HCT116 (cell line): ENCODE data around the gene HIVEP2. TPM values are rescaled to one million over a fixed set of nuclear protein-coding genes. Genes with fewer than 3 reads are reported as not detected.

Experiments
- ATAC-seq: fragments of 200-7000 bp; cut with Tn5 transposase; 2 replicates; pipeline ENCODE4 v1.9.1; 2020; ENCODE audit warnings: mild to moderate bottlenecking, moderate library complexity
- BruUV-seq: library from RNA; stranded (reverse); fragments of 400-500 nt; replicated peaks from 2 replicates; lab custom pipeline; 2021; lab: Mats Ljungman, UMichigan
- CTCF ChIA-PET: fragments of 300-600 bp; sonication (Branson Sonifier 250); formaldehyde crosslinking; loops from one replicate; lab custom pipeline; 2021; ENCODE audit warnings: antibody characterized with exemption; lab: Charles Lee
- POLR2A ChIA-PET: fragments of 300-600, 350-600 bp; sonication (Branson Sonifier 250); formaldehyde crosslinking; loops from one replicate; lab custom pipeline; 2021; ENCODE audit warnings: antibody characterized with exemption; lab: Charles Lee
- RAD21 ChIA-PET, 2 experiments: fragments of 300-600 bp; sonication (Branson Sonifier 250); formaldehyde crosslinking; loops; one replicate each; lab custom pipeline; 2023; ENCODE audit warnings: low total read pairs in 2 of 2; ENCODE audit not compliant: uncharacterized antibody in 2 of 2, unreplicated experiment in 2 of 2, low non-redundant PET in 1 of 2; lab: Charles Lee
- DNase-seq: peaks from one replicate; pipeline ENCODE4 v3.0.0-alpha.2; 2010; ENCODE audit warnings: low read depth, low spot score
- H2AFZ ChIP-seq: fragments of 200-600 bp; shearing (Covaris generic), sonication (generic); 2 replicates; pipeline ENCODE4 v1.6.1; 2017; ENCODE audit warnings: low read depth, mixed run types, mixed read lengths, antibody characterized with exemption, low read length; ENCODE audit not compliant: poor library complexity, severe bottlenecking
- H3K27ac ChIP-seq: 2 replicates; pipeline ENCODE4 v1.5.1; 2012; ENCODE audit warnings: low read depth, low read length
- H3K27me3 ChIP-seq: fragments of 200-600 bp; sonication (generic); 2 replicates; pipeline ENCODE4 v1.6.1; 2016; ENCODE audit warnings: mixed run types, low read length, mixed read lengths; ENCODE audit not compliant: insufficient read depth
- H3K36me3 ChIP-seq, 2 experiments: fragments of 200-500 bp in 1 of 2; fragments of 200-600 bp in 1 of 2; sonication (Bioruptor generic) in 1 of 2; sonication (generic) in 1 of 2; 2 replicates each; pipeline versions ENCODE4 v1.5.1 to v1.6.1; 2014 to 2016; ENCODE audit warnings: low read length in 2 of 2, inconsistent platforms in 1 of 2, mixed read lengths in 1 of 2, mixed run types in 1 of 2; ENCODE audit not compliant: insufficient read depth in 2 of 2, control insufficient read depth in 1 of 2
- H3K4me1 ChIP-seq, 2 experiments: fragments of 200-600 bp in 1 of 2; sonication (generic) in 1 of 2; 2 replicates each; pipeline versions ENCODE4 v1.5.1 to v1.6.1; 2012 to 2017; ENCODE audit warnings: low read length in 2 of 2, inconsistent platforms in 1 of 2, mild to moderate bottlenecking in 1 of 2, mixed read lengths in 1 of 2, mixed run types in 1 of 2, moderate library complexity in 1 of 2; ENCODE audit not compliant: insufficient read depth in 2 of 2, control insufficient read depth in 1 of 2
- H3K4me2 ChIP-seq: fragments of 200-600 bp; sonication (generic); 2 replicates; pipeline ENCODE4 v1.6.1; 2017; ENCODE audit warnings: mixed run types, low read length, mixed read lengths
- H3K4me3 ChIP-seq, 2 experiments: fragments of 200-600 bp in 1 of 2; sonication (generic) in 1 of 2; replicated peaks in 1 of 2; 2 replicates each; pipeline ENCODE4 v1.5.1; 2011 to 2016; ENCODE audit warnings: low read length in 2 of 2, control low read depth in 1 of 2, low read depth in 1 of 2, mild to moderate bottlenecking in 1 of 2, mixed read lengths in 1 of 2, mixed run types in 1 of 2
- H3K79me2 ChIP-seq: fragments of 200-600 bp; sonication (generic); 2 replicates; pipeline ENCODE4 v1.6.1; 2017; ENCODE audit warnings: mild to moderate bottlenecking, mixed run types, low read length, moderate library complexity, mixed read lengths; ENCODE audit not compliant: insufficient read depth
- H3K9ac ChIP-seq: fragments of 200-600 bp; sonication (generic); 2 replicates; pipeline ENCODE4 v1.6.1; 2016; ENCODE audit warnings: low read length, mixed read lengths
- H3K9me2 ChIP-seq: fragments of 200-600 bp; sonication (generic), shearing (Covaris generic); 2 replicates; pipeline ENCODE4 v1.6.1; 2017; ENCODE audit warnings: mixed run types, mild to moderate bottlenecking, moderate library complexity; ENCODE audit not compliant: insufficient read depth
- H3K9me3 ChIP-seq, 2 experiments: fragments of 200-500 bp in 1 of 2; fragments of 200-600 bp in 1 of 2; sonication (Bioruptor generic) in 1 of 2; sonication (generic) in 1 of 2; 2 replicates each; pipeline ENCODE4 v1.6.1; 2014 to 2017; ENCODE audit warnings: low read length in 2 of 2, mixed read lengths in 2 of 2, inconsistent platforms in 1 of 2, low read depth in 1 of 2, mild to moderate bottlenecking in 1 of 2, mixed run types in 1 of 2, moderate library complexity in 1 of 2; ENCODE audit not compliant: control insufficient read depth in 1 of 2, insufficient read depth in 1 of 2
- H4K20me1 ChIP-seq: fragments of 200-600 bp; sonication (generic), shearing (Covaris generic); 2 replicates; pipeline ENCODE4 v1.6.1; 2017; ENCODE audit warnings: mixed run types, mild to moderate bottlenecking, moderate library complexity; ENCODE audit not compliant: insufficient read depth
- CBX3 ChIP-seq: IDR thresholded peaks from 2 replicates; pipeline ENCODE4 v1.6.1; 2012; ENCODE audit warnings: low read depth
- CEBPB ChIP-seq: IDR thresholded peaks from 2 replicates; pipeline ENCODE4 v1.6.1; 2012; ENCODE audit warnings: low read depth
- EZH2 ChIP-seq: fragments of 200-600 bp; sonication (generic); IDR thresholded peaks from 2 replicates; pipeline ENCODE4 v1.6.1; 2017; ENCODE audit warnings: antibody characterized with exemption, mixed run types
- EZH2phosphoT487 ChIP-seq: fragments of 200-600 bp; IDR thresholded peaks from 2 replicates; pipeline ENCODE4 v1.6.1; 2018; ENCODE audit warnings: antibody characterized with exemption, borderline replicate concordance
- FOSL1 ChIP-seq: IDR thresholded peaks from 2 replicates; pipeline ENCODE4 v1.6.1; 2012; ENCODE audit warnings: low read depth
- POLR2A ChIP-seq: IDR thresholded peaks from 2 replicates; pipeline ENCODE4 v1.7.0; 2011; ENCODE audit warnings: borderline replicate concordance; ENCODE audit not compliant: insufficient read depth, insufficient read length; ENCODE audit errors: extremely low read depth
- RAD21 ChIP-seq: IDR thresholded peaks from 2 replicates; pipeline ENCODE4 v1.6.1; 2012; ENCODE audit warnings: low read depth, mild to moderate bottlenecking
- SIN3A ChIP-seq: IDR thresholded peaks from 2 replicates; pipeline ENCODE4 v1.6.1; 2012; ENCODE audit warnings: low read depth
- SP1 ChIP-seq: IDR thresholded peaks from 2 replicates; pipeline ENCODE4 v1.6.1; 2012; ENCODE audit warnings: low read depth
- SRF ChIP-seq: IDR thresholded peaks from 2 replicates; pipeline ENCODE4 v1.6.1; 2012; ENCODE audit warnings: low read depth
- TCF7L2 ChIP-seq: IDR thresholded peaks from 2 replicates; pipeline ENCODE4 v1.7.0; 2011; ENCODE audit warnings: borderline replicate concordance, inconsistent platforms; ENCODE audit not compliant: insufficient read depth, insufficient read length; ENCODE audit errors: extremely low read depth
- YY1 ChIP-seq: IDR thresholded peaks from 2 replicates; pipeline ENCODE4 v1.6.1; 2011; ENCODE audit warnings: low read length, low read depth, moderate library complexity, mild to moderate bottlenecking; ENCODE audit not compliant: insufficient replicate concordance; ENCODE audit errors: extremely low read depth
- ZNF274 ChIP-seq: fragments of 200-500 bp; sonication (Bioruptor generic); IDR thresholded peaks from 2 replicates; pipeline ENCODE4 v1.6.1; 2014; ENCODE audit warnings: mild to moderate bottlenecking, low read depth, low read length, inconsistent platforms
- intact Hi-C: fragments of 100-400 bp; cut with micrococcal nuclease; formaldehyde crosslinking; loops from 2 replicates; pipeline ENCODE4 v1.10.0; 2022
- total RNA-seq: library from RNA; stranded (reverse); gene quantifications from one replicate; pipeline ENCODE4 v1.2.1, GENCODE V29; 2021; ENCODE audit not compliant: unreplicated experiment
- TF ChIP-seq, protein P1 (sequence below): IDR thresholded peaks from 2 replicates; pipeline ENCODE4 v1.6.1; 2012; ENCODE audit warnings: low read depth
- TF ChIP-seq, protein P2 (sequence below): IDR thresholded peaks from 2 replicates; pipeline ENCODE4 v1.6.1; 2011; ENCODE audit warnings: mild to moderate bottlenecking, low read length, moderate library complexity; ENCODE audit not compliant: insufficient replicate concordance; ENCODE audit errors: extremely low read depth
- TF ChIP-seq, protein P3 (sequence below): IDR thresholded peaks from 2 replicates; pipeline ENCODE4 v1.6.1; 2012

Gene HIVEP2
- total RNA-seq, 1 experiment from 2014 or later = 8.1 TPM

DNA sequence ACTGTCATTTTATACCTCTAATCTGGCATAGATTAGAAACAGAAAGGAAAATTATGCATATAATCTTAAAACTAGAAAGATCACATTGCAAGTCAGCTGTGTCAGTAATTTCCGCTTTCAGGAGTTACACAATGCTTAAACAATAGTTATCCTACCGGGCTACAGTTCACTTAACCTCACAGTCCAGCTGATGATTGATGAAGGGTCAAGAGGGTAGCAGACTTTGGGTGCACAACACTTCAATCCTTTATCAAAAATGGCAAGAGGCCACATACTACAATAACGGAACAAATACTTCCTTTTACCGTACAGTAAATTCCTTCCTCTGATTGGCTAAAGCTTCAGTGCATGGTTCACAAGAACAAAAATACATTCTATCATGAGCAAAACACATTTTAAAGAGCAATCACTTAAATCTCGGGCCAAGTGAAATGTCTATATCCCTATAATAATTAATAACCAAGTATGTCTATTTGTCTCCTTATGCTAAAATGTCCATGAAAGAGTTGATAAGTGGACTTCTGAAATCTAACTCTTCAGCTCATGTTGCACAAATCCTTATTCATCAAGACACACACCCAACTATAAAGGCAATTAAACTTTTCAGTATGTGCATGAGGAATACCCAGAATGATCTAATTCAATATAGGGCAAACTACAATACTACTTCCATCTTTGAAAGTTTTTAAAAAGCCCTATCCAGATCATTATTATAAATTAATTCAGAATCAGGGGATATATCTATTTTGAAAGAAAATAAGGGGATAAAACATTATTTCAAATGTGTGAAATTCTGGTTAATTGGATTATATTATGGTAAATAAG lies 76.8 kb downstream of the HIVEP2 start:
- RAD21 ChIA-PET = no interaction called here
- BruUV-seq = no TSS peak
- ATAC-seq = no peak
- no peak for DNase-seq
- CTCF ChIA-PET = no interaction called here
- no peaks in the 10 kb centered on the region for H3K36me3 ChIP-seq
- H3K4me3 ChIP-seq = no peak overlapping the region
- no peaks in the 10 kb centered on the region for H3K9me3 ChIP-seq
- H3K4me2 ChIP-seq = no peak overlapping the region
- no peak overlapping the region for H3K9ac ChIP-seq
- H3K4me1 ChIP-seq = peaks cover 0 to 7% of the 10 kb centered on the region in 2 experiments; a peak in 1 of 4 replicates
- no peak overlapping the region for H2AFZ ChIP-seq
- intact Hi-C loops = no loop called here
- no peak overlapping the region for H3K27ac ChIP-seq
- H4K20me1 ChIP-seq = no peaks in the 10 kb centered on the region
- POLR2A ChIA-PET = no interaction called here
- no peaks in the 10 kb centered on the region for H3K9me2 ChIP-seq
- TF ChIP-seq, protein P1, sequence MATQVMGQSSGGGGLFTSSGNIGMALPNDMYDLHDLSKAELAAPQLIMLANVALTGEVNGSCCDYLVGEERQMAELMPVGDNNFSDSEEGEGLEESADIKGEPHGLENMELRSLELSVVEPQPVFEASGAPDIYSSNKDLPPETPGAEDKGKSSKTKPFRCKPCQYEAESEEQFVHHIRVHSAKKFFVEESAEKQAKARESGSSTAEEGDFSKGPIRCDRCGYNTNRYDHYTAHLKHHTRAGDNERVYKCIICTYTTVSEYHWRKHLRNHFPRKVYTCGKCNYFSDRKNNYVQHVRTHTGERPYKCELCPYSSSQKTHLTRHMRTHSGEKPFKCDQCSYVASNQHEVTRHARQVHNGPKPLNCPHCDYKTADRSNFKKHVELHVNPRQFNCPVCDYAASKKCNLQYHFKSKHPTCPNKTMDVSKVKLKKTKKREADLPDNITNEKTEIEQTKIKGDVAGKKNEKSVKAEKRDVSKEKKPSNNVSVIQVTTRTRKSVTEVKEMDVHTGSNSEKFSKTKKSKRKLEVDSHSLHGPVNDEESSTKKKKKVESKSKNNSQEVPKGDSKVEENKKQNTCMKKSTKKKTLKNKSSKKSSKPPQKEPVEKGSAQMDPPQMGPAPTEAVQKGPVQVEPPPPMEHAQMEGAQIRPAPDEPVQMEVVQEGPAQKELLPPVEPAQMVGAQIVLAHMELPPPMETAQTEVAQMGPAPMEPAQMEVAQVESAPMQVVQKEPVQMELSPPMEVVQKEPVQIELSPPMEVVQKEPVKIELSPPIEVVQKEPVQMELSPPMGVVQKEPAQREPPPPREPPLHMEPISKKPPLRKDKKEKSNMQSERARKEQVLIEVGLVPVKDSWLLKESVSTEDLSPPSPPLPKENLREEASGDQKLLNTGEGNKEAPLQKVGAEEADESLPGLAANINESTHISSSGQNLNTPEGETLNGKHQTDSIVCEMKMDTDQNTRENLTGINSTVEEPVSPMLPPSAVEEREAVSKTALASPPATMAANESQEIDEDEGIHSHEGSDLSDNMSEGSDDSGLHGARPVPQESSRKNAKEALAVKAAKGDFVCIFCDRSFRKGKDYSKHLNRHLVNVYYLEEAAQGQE = no peak
- no peak for TF ChIP-seq POLR2A
- no peak for TF ChIP-seq SP1
- TF ChIP-seq SIN3A = no peak
- no peak for TF ChIP-seq RAD21
- no peak for TF ChIP-seq ZNF274
- TF ChIP-seq, protein P2, sequence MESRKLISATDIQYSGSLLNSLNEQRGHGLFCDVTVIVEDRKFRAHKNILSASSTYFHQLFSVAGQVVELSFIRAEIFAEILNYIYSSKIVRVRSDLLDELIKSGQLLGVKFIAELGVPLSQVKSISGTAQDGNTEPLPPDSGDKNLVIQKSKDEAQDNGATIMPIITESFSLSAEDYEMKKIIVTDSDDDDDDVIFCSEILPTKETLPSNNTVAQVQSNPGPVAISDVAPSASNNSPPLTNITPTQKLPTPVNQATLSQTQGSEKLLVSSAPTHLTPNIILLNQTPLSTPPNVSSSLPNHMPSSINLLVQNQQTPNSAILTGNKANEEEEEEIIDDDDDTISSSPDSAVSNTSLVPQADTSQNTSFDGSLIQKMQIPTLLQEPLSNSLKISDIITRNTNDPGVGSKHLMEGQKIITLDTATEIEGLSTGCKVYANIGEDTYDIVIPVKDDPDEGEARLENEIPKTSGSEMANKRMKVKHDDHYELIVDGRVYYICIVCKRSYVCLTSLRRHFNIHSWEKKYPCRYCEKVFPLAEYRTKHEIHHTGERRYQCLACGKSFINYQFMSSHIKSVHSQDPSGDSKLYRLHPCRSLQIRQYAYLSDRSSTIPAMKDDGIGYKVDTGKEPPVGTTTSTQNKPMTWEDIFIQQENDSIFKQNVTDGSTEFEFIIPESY = no peak
- no peak for TF ChIP-seq CBX3
- TF ChIP-seq CEBPB = no peak
- no peak for TF ChIP-seq FOSL1
- TF ChIP-seq YY1 = no peak
- TF ChIP-seq EZH2phosphoT487 = no peak
- TF ChIP-seq EZH2 = no peak
- TF ChIP-seq, protein P3, sequence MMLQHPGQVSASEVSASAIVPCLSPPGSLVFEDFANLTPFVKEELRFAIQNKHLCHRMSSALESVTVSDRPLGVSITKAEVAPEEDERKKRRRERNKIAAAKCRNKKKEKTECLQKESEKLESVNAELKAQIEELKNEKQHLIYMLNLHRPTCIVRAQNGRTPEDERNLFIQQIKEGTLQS = no peak
- no peak for TF ChIP-seq SRF
- TF ChIP-seq TCF7L2 = no peak
- H3K27me3 ChIP-seq = no peaks in the 10 kb centered on the region
- peaks cover 4% of the 10 kb centered on the region; the same call in 1 of the 2 replicates for H3K79me2 ChIP-seq
